ENCODE measurements around the gene TNFSF15. TPM values are rescaled to one million over a fixed set of nuclear protein-coding genes. Genes with fewer than 3 reads are reported as not detected.

The TNFSF15 gene
- total and polyA plus RNA-seq, 12 donors: 0.37 to 4.3 (median 1.3) TPM

GRCh38 chr9:114837923-114838322 lies 32.1 kb upstream of the TNFSF15 start:
- intact Hi-C loops (cut with DNase I): no loop called here
- no peak for TF ChIP-seq POLR2A (IDR thresholded peaks at IDR 0.05)
- TF ChIP-seq, protein P1, sequence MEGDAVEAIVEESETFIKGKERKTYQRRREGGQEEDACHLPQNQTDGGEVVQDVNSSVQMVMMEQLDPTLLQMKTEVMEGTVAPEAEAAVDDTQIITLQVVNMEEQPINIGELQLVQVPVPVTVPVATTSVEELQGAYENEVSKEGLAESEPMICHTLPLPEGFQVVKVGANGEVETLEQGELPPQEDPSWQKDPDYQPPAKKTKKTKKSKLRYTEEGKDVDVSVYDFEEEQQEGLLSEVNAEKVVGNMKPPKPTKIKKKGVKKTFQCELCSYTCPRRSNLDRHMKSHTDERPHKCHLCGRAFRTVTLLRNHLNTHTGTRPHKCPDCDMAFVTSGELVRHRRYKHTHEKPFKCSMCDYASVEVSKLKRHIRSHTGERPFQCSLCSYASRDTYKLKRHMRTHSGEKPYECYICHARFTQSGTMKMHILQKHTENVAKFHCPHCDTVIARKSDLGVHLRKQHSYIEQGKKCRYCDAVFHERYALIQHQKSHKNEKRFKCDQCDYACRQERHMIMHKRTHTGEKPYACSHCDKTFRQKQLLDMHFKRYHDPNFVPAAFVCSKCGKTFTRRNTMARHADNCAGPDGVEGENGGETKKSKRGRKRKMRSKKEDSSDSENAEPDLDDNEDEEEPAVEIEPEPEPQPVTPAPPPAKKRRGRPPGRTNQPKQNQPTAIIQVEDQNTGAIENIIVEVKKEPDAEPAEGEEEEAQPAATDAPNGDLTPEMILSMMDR (IDR thresholded peaks at IDR 0.05): no peak
- DNase-seq: no peak
- no peaks in the 10 kb centered on the region for H3K36me3 ChIP-seq (replicated peaks in 1 of 2)
- no peaks in the 10 kb centered on the region for H3K9me3 ChIP-seq (replicated peaks in 1 of 3)
- H3K27ac ChIP-seq: no peak overlapping the region
- H3K4me3 ChIP-seq: no peak overlapping the region
- H3K4me1 ChIP-seq (replicated peaks in 1 of 2): no peaks in the 10 kb centered on the region
- H3K27me3 ChIP-seq: peaks cover 8% of the 10 kb centered on the region

DNA sequence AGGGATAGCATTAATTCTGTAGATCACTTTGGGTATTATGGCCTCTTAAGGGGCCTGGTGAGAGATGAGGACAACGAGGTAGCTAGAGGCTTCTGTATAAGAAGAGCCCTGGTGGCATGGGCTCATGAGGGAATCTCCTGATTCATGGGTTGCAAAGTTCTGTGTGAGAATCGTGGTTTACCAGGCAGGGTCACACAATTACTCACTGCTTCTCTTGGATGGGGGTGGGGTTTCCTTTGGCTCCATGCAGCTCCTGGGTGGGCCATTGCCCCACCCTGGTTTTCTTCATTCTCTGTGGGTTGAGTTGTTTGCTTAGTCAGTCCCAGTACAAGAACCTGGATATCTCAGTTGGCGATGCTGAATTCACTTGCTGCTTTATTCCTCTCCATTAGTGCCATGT lies 30.9 kb upstream of the TNFSF15 start:
- no peaks in the 10 kb centered on the region for H3K9me3 ChIP-seq (replicated peaks in 1 of 3)
- no peak overlapping the region for H3K4me3 ChIP-seq
- H3K27me3 ChIP-seq: peaks cover 8% of the 10 kb centered on the region
- no peak overlapping the region for H3K27ac ChIP-seq
- H3K4me1 ChIP-seq (replicated peaks in 1 of 2): no peaks in the 10 kb centered on the region
- H3K36me3 ChIP-seq (replicated peaks in 1 of 2): no peaks in the 10 kb centered on the region
- TF ChIP-seq, protein P1 (IDR thresholded peaks at IDR 0.05): no peak
- no peak for TF ChIP-seq POLR2A (IDR thresholded peaks at IDR 0.05)
- intact Hi-C loops (cut with DNase I): no loop called here
- 71 to 84% (median 81%) methylated on average over 3 of the region's 3 CpGs for WGBS, 4 donors
- no peak for DNase-seq

- intact Hi-C loops (cut with DNase I): no loop called here
- TF ChIP-seq, protein P1 (IDR thresholded peaks at IDR 0.05): no peak
- no peak for TF ChIP-seq POLR2A (IDR thresholded peaks at IDR 0.05)
- Histone ChIP-seq H3K9me3 (replicated peaks in 1 of 3) (no peaks in the 10 kb centered on the region), H3K36me3 (replicated peaks in 1 of 2) (no peaks in the 10 kb centered on the region), H3K27me3 (peaks cover 8% of the 10 kb centered on the region), H3K27ac (no peak overlapping the region), H3K4me3 (no peak overlapping the region), H3K4me1 (replicated peaks in 1 of 2) (no peaks in the 10 kb centered on the region)
- no peak for DNase-seq
Measured at GRCh38 chr9:114834386-114834785, 28.5 kb upstream of the TNFSF15 start.

DNA sequence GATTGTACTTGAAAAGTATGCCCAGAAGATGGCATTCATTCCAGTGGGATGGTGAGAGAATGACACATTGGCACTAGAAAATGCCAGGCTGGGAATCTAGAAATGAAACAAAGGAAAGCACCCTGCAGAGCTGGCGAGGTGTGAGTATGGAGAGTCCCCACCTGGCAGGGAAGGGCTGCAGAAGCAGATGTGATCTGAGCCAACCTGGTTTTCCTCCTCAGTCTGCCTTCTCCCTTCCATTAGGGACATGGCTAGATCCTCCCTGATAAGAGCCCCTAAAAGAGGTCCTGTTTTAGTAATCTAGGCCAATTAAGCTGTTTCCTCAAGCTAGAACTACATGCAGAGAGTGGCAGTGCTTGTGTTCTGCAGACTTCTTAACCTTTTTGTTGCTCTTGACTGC lies 24.7 kb upstream of the TNFSF15 start:
- intact Hi-C loops (cut with DNase I): no loop called here
- Histone ChIP-seq H3K4me1 (replicated peaks in 1 of 2) (no peaks in the 10 kb centered on the region), H3K4me3 (no peak overlapping the region), H3K36me3 (replicated peaks in 1 of 2) (no peaks in the 10 kb centered on the region), H3K27me3 (peaks cover 1% of the 10 kb centered on the region), H3K27ac (no peak overlapping the region), H3K9me3 (replicated peaks in 1 of 3) (no peaks in the 10 kb centered on the region)
- TF ChIP-seq, protein P1 (IDR thresholded peaks at IDR 0.05): no peak
- no peak for TF ChIP-seq POLR2A (IDR thresholded peaks at IDR 0.05)
- 50 to 68% (median 65%) methylated on average over 1 of the region's 1 CpG for WGBS, 4 donors
- no peak for DNase-seq

All from adrenal gland (tissue), 12 donors.